H9 (cell line): ENCODE data around the gene MAP3K8. TPM values are rescaled to one million over a fixed set of nuclear protein-coding genes. Genes with fewer than 3 reads are reported as not detected.

Source experiments
- DNase-seq: peaks from one replicate; pipeline ENCODE4 v3.0.0-alpha.2; 2017
- H2AFZ ChIP-seq: one replicate; pipeline ENCODE4 v1.6.1; 2013; ENCODE audit warnings: mild to moderate bottlenecking, low read length, control low read depth, moderate library complexity
- H2AK5ac ChIP-seq: 2 replicates; pipeline ENCODE4 v1.6.1; 2013; ENCODE audit warnings: low read length, control low read depth, mixed read lengths; ENCODE audit not compliant: insufficient read length
- H2BK120ac ChIP-seq: one replicate; pipeline ENCODE4 v1.6.1; 2013; ENCODE audit warnings: low read depth, mild to moderate bottlenecking, low read length, control low read depth, inconsistent platforms; ENCODE audit not compliant: poor library complexity, severe bottlenecking
- H2BK12ac ChIP-seq: 2 replicates; pipeline ENCODE4 v1.6.1; 2013; ENCODE audit warnings: low read length, control low read depth, mixed read lengths, low read depth; ENCODE audit not compliant: insufficient read length
- H2BK15ac ChIP-seq: 2 replicates; pipeline ENCODE4 v1.6.1; 2013; ENCODE audit warnings: low read depth, low read length, control low read depth
- H2BK20ac ChIP-seq: one replicate; pipeline ENCODE4 v1.6.1; 2013; ENCODE audit warnings: low read depth, mild to moderate bottlenecking, low read length, control low read depth, inconsistent platforms; ENCODE audit not compliant: poor library complexity, severe bottlenecking
- H2BK5ac ChIP-seq: 2 replicates; pipeline ENCODE4 v1.6.1; 2013; ENCODE audit warnings: low read length, control low read depth, mixed read lengths; ENCODE audit not compliant: insufficient read length
- H3K14ac ChIP-seq: 2 replicates; pipeline ENCODE4 v1.6.1; 2013; ENCODE audit warnings: low read length, control low read depth; ENCODE audit not compliant: insufficient read depth
- H3K18ac ChIP-seq: 2 replicates; pipeline ENCODE4 v1.6.1; 2013; ENCODE audit warnings: low read depth, mild to moderate bottlenecking, mixed read lengths, low read length, control low read depth; ENCODE audit not compliant: insufficient read length
- H3K23ac ChIP-seq: 2 replicates; pipeline ENCODE4 v1.6.1; 2013; ENCODE audit warnings: low read length, control low read depth, mixed read lengths, low read depth; ENCODE audit not compliant: insufficient read length
- H3K23me2 ChIP-seq: 2 replicates; pipeline ENCODE4 v1.6.1; 2013; ENCODE audit warnings: low read depth, mild to moderate bottlenecking, mixed read lengths, low read length, control low read depth; ENCODE audit not compliant: insufficient read length, poor library complexity, severe bottlenecking
- H3K27ac ChIP-seq: 2 replicates; pipeline ENCODE4 v1.5.1; 2013; ENCODE audit warnings: low read length, control low read depth, mixed read lengths, low read depth; ENCODE audit not compliant: insufficient read length
- H3K27me3 ChIP-seq: 2 replicates; pipeline ENCODE4 v1.6.1; 2013; ENCODE audit warnings: low read length, control low read depth, inconsistent platforms; ENCODE audit not compliant: insufficient read depth
- H3K4ac ChIP-seq: 2 replicates; pipeline ENCODE4 v1.6.1; 2013; ENCODE audit warnings: low read depth, mild to moderate bottlenecking, control low read depth, inconsistent platforms, low read length, moderate library complexity
- H3K4me1 ChIP-seq: 2 replicates; pipeline ENCODE4 v1.6.1; 2013; ENCODE audit warnings: low read length, control low read depth, inconsistent platforms; ENCODE audit not compliant: insufficient read depth
- H3K4me2 ChIP-seq: 2 replicates; pipeline ENCODE4 v1.6.1; 2013; ENCODE audit warnings: low read length, control low read depth, mixed read lengths; ENCODE audit not compliant: insufficient read length, insufficient read depth
- H3K56ac ChIP-seq: 2 replicates; pipeline ENCODE4 v1.6.1; 2013; ENCODE audit warnings: low read depth, mild to moderate bottlenecking, mixed read lengths, low read length, control low read depth; ENCODE audit not compliant: insufficient read length
- H3K79me1 ChIP-seq: 2 replicates; pipeline ENCODE4 v1.6.1; 2013; ENCODE audit warnings: low read depth, mild to moderate bottlenecking, moderate library complexity, low read length, control low read depth, inconsistent platforms; ENCODE audit not compliant: insufficient read depth, poor library complexity, severe bottlenecking
- H3K79me2 ChIP-seq: 2 replicates; pipeline ENCODE4 v1.6.1; 2013; ENCODE audit warnings: low read length, control low read depth, inconsistent platforms; ENCODE audit not compliant: insufficient read depth
- H3K9ac ChIP-seq: 2 replicates; pipeline ENCODE4 v1.6.1; 2013; ENCODE audit warnings: low read length, control low read depth, mixed read lengths; ENCODE audit not compliant: insufficient read length; ENCODE audit errors: extremely low read depth
- H3K9me3 ChIP-seq: one replicate; pipeline ENCODE4 v1.6.1; 2013; ENCODE audit warnings: low read depth, low read length, inconsistent platforms; ENCODE audit not compliant: control insufficient read depth
- H3T11ph ChIP-seq: one replicate; pipeline ENCODE4 v1.6.1; 2013; ENCODE audit warnings: mild to moderate bottlenecking, low read length, control low read depth, inconsistent platforms
- H4K20me1 ChIP-seq: one replicate; pipeline ENCODE4 v1.6.1; 2013; ENCODE audit not compliant: control insufficient read depth, insufficient read length, insufficient read depth
- H4K5ac ChIP-seq: 2 replicates; pipeline ENCODE4 v1.6.1; 2013; ENCODE audit warnings: low read depth, mild to moderate bottlenecking, mixed read lengths, low read length, control low read depth; ENCODE audit not compliant: insufficient read length
- H4K8ac ChIP-seq: replicated peaks from 2 replicates; pipeline ENCODE4 v1.6.1; 2013; ENCODE audit warnings: low read length, control low read depth, mixed read lengths, low read depth; ENCODE audit not compliant: insufficient read length
- H4K91ac ChIP-seq: 2 replicates; pipeline ENCODE4 v1.6.1; 2013; ENCODE audit warnings: low read depth, mild to moderate bottlenecking, moderate library complexity, mixed read lengths, low read length, control low read depth; ENCODE audit not compliant: insufficient read length
- H3K27ac Mint-ChIP-seq, 3 experiments: 2 replicates in 2 of 3; 3 replicates in 1 of 3; pipeline ENCODE4 v1.8.0; 2020 to 2021; ENCODE audit warnings: mixed read lengths in 3 of 3, mild to moderate bottlenecking in 1 of 3, moderate library complexity in 1 of 3
- H3K27me3 Mint-ChIP-seq: 2 replicates; pipeline ENCODE4 v1.8.0; 2021; ENCODE audit warnings: low read depth, mild to moderate bottlenecking, moderate library complexity, mixed read lengths
- H3K36me3 Mint-ChIP-seq, 3 experiments: 2 replicates in 2 of 3; 3 replicates in 1 of 3; pipeline ENCODE4 v1.8.0; 2020 to 2021; ENCODE audit warnings: low read depth in 3 of 3, mixed read lengths in 3 of 3; ENCODE audit not compliant: insufficient read depth in 1 of 3
- H3K4me1 Mint-ChIP-seq, 2 experiments: 2 replicates each; pipeline ENCODE4 v1.8.0; 2020; ENCODE audit warnings: mixed read lengths in 2 of 2
- H3K4me3 Mint-ChIP-seq, 2 experiments: 2 replicates in 1 of 2; 3 replicates in 1 of 2; pipeline ENCODE4 v1.8.0; 2020 to 2021; ENCODE audit warnings: mild to moderate bottlenecking in 2 of 2, mixed read lengths in 2 of 2, moderate library complexity in 1 of 2
- H3K9me3 Mint-ChIP-seq, 2 experiments: 2 replicates in 1 of 2; 3 replicates in 1 of 2; pipeline ENCODE4 v1.8.0; 2020; ENCODE audit warnings: mild to moderate bottlenecking in 2 of 2, mixed read lengths in 2 of 2, moderate library complexity in 1 of 2
- WGBS: extraction: QIAGEN DNeasy Blood & Tissue Kit; methylation state at CpG from one replicate; pipeline ENCODE4 v1.1.7; 2013; ENCODE audit warnings: missing lambda C conversion rate, low lambda C conversion rate, mixed read lengths; ENCODE audit not compliant: insufficient read length; ENCODE audit errors: extremely low coverage; 5-methylcytosine and 5-hydroxymethylcytosine counted together
- total RNA-seq: library from RNA; stranded (reverse); gene quantifications from 2 replicates; pipeline ENCODE4 v1.2.1, GENCODE V29; 2021
- TF ChIP-seq, protein P1 (sequence below): fragments of 200-600 bp; sonication (generic); conservative IDR thresholded peaks from 3 replicates; pipeline ENCODE4 v1.8.0; 2021; ENCODE audit warnings: antibody characterized with exemption, mild to moderate bottlenecking

The MAP3K8 gene
- total RNA-seq, 1 experiment from 2014 or later, result 3.5 TPM

DNA sequence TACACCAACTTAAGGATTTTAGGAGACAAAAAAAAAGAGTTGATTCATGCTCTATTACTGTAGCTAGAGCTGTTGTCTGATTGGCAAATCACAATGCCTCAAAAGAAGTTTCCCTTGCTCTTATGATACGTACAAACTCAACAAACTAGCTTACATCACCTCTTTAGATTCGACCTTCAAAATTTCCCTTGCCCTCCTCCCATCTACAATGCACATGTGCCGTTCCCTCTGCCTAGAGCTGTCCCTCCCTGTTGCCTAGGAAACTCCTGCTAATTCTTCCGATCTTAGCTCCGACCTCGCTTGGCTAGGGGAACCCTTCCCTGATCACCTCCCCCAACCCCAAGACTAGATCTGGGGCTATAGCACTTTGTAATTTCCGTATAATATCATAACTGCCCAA, 55.4 kb downstream of the MAP3K8 start:
- Histone ChIP-seq H3K9ac (no peak overlapping the region), H3K4ac (no peak overlapping the region), H4K91ac (no peak overlapping the region), H2AK5ac (no peak overlapping the region), H3K79me2 (no peaks in the 10 kb centered on the region), H3K9me3 (no peaks in the 10 kb centered on the region), H2BK20ac (no peak overlapping the region), H3K56ac (no peak overlapping the region), H3K23ac (no peak overlapping the region), H4K20me1 (no peaks in the 10 kb centered on the region), H3K23me2 (no peaks in the 10 kb centered on the region), H3K27me3 (no peaks in the 10 kb centered on the region), H3K4me1 (no peaks in the 10 kb centered on the region; the same call in 1 of the 2 replicates), H2BK12ac (no peak overlapping the region), H4K5ac (no peak overlapping the region), H3K27ac (no peak overlapping the region), H2AFZ (no peak overlapping the region), H2BK5ac (no peak overlapping the region), H3T11ph (no peak overlapping the region), H2BK120ac (no peak overlapping the region), H3K79me1 (no peaks in the 10 kb centered on the region), H3K18ac (no peak overlapping the region), H3K14ac (no peak overlapping the region), H3K4me2 (no peak overlapping the region), H2BK15ac (no peak overlapping the region), H4K8ac (no peak overlapping the region)
- Mint-ChIP-seq H3K27ac (no peak overlapping the region), H3K27me3 (peaks cover 11% of the 10 kb centered on the region), H3K4me3 (no peak overlapping the region), H3K9me3 (peaks cover 2 to 4% of the 10 kb centered on the region in 2 experiments; a peak in 3 of 5 replicates), H3K36me3 (peaks cover 1 to 4% (median 3%) of the 10 kb centered on the region in 3 experiments; a peak in 3 of 7 replicates), H3K4me1 (peaks cover 12 to 13% of the 10 kb centered on the region in 2 experiments)
- TF ChIP-seq, protein P1, sequence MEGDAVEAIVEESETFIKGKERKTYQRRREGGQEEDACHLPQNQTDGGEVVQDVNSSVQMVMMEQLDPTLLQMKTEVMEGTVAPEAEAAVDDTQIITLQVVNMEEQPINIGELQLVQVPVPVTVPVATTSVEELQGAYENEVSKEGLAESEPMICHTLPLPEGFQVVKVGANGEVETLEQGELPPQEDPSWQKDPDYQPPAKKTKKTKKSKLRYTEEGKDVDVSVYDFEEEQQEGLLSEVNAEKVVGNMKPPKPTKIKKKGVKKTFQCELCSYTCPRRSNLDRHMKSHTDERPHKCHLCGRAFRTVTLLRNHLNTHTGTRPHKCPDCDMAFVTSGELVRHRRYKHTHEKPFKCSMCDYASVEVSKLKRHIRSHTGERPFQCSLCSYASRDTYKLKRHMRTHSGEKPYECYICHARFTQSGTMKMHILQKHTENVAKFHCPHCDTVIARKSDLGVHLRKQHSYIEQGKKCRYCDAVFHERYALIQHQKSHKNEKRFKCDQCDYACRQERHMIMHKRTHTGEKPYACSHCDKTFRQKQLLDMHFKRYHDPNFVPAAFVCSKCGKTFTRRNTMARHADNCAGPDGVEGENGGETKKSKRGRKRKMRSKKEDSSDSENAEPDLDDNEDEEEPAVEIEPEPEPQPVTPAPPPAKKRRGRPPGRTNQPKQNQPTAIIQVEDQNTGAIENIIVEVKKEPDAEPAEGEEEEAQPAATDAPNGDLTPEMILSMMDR, result no peak
- no CpG with 5 or more reads among the region's 7 CpGs for WGBS
- DNase-seq, result no peak
